LNCaP clone FGC (cell line): ENCODE measurements around the gene SNX8.

Experiments used
- DNase-seq: peaks from one replicate; pipeline ENCODE4 v3.0.0-alpha.2; 2011; ENCODE audit warnings: low read depth
- H3K4me3 ChIP-seq: 2 replicates; pipeline ENCODE4 v1.5.1; 2011; ENCODE audit warnings: mild to moderate bottlenecking, low read depth, low read length, control low read depth
- CTCF ChIP-seq: IDR thresholded peaks from 2 replicates; pipeline ENCODE4 v1.5.1; 2012; ENCODE audit warnings: mild to moderate bottlenecking; ENCODE audit not compliant: control insufficient read depth, insufficient read depth; ENCODE audit errors: extremely low read depth

The SNX8 gene

GRCh38 chr7:2288503-2288902 is 25.7 kb downstream of the SNX8 start:
- no peak for DNase-seq
- no peak overlapping the region for H3K4me3 ChIP-seq
- no peak for TF ChIP-seq CTCF

GRCh38 chr7:2287745-2288144 is 26.5 kb downstream of the SNX8 start:
- no peak overlapping the region for H3K4me3 ChIP-seq
- DNase-seq = no peak
- TF ChIP-seq CTCF = no peak

GRCh38 chr7:2283074-2283473 is 31.2 kb downstream of the SNX8 start:
- no peak for TF ChIP-seq CTCF
- H3K4me3 ChIP-seq = no peak overlapping the region
- no peak for DNase-seq

- DNase-seq = no peak
These were observed 32.0 kb downstream of the SNX8 start for GRCh38 chr7:2282185-2282751.

GRCh38 chr7:2281541-2281940 is 32.7 kb downstream of the SNX8 start:
- no peak for TF ChIP-seq CTCF
- DNase-seq = no peak
- H3K4me3 ChIP-seq = no peak overlapping the region

More at GRCh38 chr7:2282185-2282751, 32.0 kb downstream of the SNX8 start:
- no peak for TF ChIP-seq CTCF
- H3K4me3 ChIP-seq = no peak overlapping the region

- DNase-seq = no peak
- TF ChIP-seq CTCF = no peak
- H3K4me3 ChIP-seq = no peak overlapping the region
These were observed 33.8 kb downstream of the SNX8 start for GRCh38 chr7:2280424-2280823.

GRCh38 chr7:2279896-2280295 is 34.3 kb downstream of the SNX8 start:
- H3K4me3 ChIP-seq = no peak overlapping the region
- DNase-seq = no peak
- TF ChIP-seq CTCF = no peak
